Neural crest cell (in vitro differentiated cells): ENCODE measurements around the gene TSC2. TPM values are rescaled to one million over a fixed set of nuclear protein-coding genes. Genes with fewer than 3 reads are reported as not detected.

Experiments used
- DNase-seq: peaks from one replicate; pipeline ENCODE4 v3.0.0; 2021; ENCODE audit warnings: low read depth, mixed read lengths, low spot score
- H3K27ac Mint-ChIP-seq: one replicate; pipeline ENCODE4 v1.8.0; 2021; ENCODE audit warnings: mild to moderate bottlenecking, mixed read lengths; ENCODE audit not compliant: unreplicated experiment
- H3K27me3 Mint-ChIP-seq: 2 replicates; pipeline ENCODE4 v1.8.0; 2021; ENCODE audit warnings: low read depth, mild to moderate bottlenecking, mixed read lengths
- H3K36me3 Mint-ChIP-seq: 2 replicates; pipeline ENCODE4 v1.8.0; 2021; ENCODE audit warnings: low read depth, mild to moderate bottlenecking, mixed read lengths
- H3K4me1 Mint-ChIP-seq: 2 replicates; pipeline ENCODE4 v1.8.0; 2021; ENCODE audit warnings: mixed read lengths
- H3K4me3 Mint-ChIP-seq: one replicate; pipeline ENCODE4 v1.8.0; 2021; ENCODE audit warnings: mild to moderate bottlenecking, mixed read lengths
- H3K9me3 Mint-ChIP-seq: 2 replicates; pipeline ENCODE4 v1.8.0; 2021; ENCODE audit warnings: mixed read lengths
- total RNA-seq: library from RNA; stranded (reverse); gene quantifications from 2 replicates; pipeline ENCODE4 v1.2.1, GENCODE V29; 2021
- TF ChIP-seq, protein P1 (sequence below): fragments of 200-600 bp; sonication (generic); conservative IDR thresholded peaks from 2 replicates; pipeline ENCODE4 v1.5.0; 2021; ENCODE audit warnings: antibody characterized with exemption, mild to moderate bottlenecking

Gene TSC2
- total RNA-seq, 1 donor from 2014 or later: 175 TPM

DNA sequence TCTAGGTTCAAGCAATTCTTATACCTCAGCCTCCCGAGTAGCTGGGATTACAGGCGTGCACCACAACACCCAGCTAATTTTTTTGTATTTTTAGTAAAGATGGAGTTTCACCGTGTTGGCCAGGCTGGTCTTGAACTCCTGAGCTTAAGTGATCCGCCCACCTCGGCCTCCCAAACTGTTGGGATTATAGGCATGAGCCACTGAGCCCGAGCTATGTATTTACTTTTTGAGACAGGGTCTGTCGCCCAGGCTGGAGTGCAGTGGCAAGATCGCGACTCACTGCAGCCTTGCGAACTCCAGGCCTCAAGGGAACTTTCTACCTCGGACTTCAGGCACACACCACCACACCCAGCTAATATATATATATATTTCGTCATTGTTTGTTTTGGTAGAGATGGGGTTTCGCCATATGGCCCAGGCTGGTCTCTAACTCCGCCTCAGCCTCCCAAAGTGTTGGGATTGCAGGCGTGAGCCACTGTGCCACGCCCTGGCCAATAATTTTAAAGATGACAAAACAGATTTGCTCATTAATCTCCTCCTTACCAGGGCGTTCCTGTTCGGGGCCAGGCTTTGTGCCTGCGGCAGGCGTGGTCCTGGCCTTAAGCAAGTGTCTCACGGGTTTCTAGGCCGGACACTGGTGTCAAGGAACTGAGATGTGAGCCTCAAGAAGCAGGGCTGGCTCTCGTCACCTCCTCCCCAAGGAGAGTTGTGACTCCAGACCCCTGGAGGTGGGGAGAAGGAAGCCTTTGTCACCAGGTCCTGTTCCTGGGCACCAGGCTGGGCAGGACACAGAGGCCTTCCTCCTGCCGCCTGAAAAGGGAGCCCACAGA lies 32.5 kb upstream of the TSC2 start:
- Mint-ChIP-seq H3K27me3 (peaks cover 25% of the 10 kb centered on the region), H3K27ac (no peak overlapping the region), H3K36me3 (no peaks in the 10 kb centered on the region), H3K4me3 (no peak overlapping the region), H3K4me1 (peaks cover 2% of the 10 kb centered on the region), H3K9me3 (no peaks in the 10 kb centered on the region)
- TF ChIP-seq, protein P1, sequence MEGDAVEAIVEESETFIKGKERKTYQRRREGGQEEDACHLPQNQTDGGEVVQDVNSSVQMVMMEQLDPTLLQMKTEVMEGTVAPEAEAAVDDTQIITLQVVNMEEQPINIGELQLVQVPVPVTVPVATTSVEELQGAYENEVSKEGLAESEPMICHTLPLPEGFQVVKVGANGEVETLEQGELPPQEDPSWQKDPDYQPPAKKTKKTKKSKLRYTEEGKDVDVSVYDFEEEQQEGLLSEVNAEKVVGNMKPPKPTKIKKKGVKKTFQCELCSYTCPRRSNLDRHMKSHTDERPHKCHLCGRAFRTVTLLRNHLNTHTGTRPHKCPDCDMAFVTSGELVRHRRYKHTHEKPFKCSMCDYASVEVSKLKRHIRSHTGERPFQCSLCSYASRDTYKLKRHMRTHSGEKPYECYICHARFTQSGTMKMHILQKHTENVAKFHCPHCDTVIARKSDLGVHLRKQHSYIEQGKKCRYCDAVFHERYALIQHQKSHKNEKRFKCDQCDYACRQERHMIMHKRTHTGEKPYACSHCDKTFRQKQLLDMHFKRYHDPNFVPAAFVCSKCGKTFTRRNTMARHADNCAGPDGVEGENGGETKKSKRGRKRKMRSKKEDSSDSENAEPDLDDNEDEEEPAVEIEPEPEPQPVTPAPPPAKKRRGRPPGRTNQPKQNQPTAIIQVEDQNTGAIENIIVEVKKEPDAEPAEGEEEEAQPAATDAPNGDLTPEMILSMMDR: no peak
- DNase-seq: no peak

DNA sequence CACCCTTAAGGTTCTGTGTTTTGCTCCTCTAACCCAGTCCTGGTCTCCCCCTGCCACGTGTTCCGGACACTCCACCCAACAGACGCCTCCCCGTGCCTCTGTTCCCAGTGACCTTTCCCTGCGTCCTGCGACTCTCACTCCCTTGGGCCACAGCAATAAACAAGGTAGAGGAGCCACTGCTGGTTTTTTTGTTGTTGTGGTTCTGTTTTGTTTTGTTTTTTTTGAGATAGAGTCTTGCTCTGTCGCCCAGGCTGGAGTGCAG lies 31.9 kb upstream of the TSC2 start:
- Mint-ChIP-seq H3K27me3 (peaks cover 30% of the 10 kb centered on the region), H3K27ac (no peak overlapping the region), H3K4me3 (no peak overlapping the region), H3K36me3 (no peaks in the 10 kb centered on the region), H3K4me1 (peaks cover 4% of the 10 kb centered on the region), H3K9me3 (no peaks in the 10 kb centered on the region)
- DNase-seq: no peak
- TF ChIP-seq, protein P1: no peak

DNA sequence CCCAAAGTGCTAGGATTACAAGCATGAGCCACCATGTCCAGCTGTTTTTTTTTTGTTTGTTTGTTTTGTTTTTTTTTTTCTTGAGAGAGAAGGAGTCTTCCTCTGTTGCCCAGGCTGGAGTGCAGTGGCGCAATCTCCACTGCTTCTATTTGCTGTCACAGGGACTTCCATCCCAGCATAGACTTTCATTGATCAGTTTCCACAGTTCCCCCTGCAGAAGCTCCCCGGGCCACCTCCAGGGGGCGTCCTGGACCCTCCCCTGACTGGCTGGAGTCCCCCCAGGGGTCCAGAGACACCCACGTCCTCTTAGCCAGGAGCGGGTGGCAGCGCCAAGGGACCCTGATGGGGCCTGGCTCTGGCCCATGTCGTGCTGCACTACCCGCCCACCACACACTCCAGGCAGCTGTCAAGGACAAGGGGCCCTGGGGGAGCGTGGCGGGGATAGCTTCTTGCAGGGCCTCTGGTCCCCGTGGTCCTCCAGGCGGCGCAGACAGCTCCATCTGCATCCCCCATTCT lies 31.3 kb upstream of the TSC2 start:
- H3K27ac Mint-ChIP-seq: no peak overlapping the region
- H3K36me3 Mint-ChIP-seq: no peaks in the 10 kb centered on the region
- peaks cover 36% of the 10 kb centered on the region for H3K27me3 Mint-ChIP-seq
- TF ChIP-seq, protein P1: peak; percentile 54
- peak overlapping the region; percentile 31 for H3K4me3 Mint-ChIP-seq
- no peaks in the 10 kb centered on the region for H3K9me3 Mint-ChIP-seq
- peaks cover 5% of the 10 kb centered on the region for H3K4me1 Mint-ChIP-seq
- no peak for DNase-seq

DNA sequence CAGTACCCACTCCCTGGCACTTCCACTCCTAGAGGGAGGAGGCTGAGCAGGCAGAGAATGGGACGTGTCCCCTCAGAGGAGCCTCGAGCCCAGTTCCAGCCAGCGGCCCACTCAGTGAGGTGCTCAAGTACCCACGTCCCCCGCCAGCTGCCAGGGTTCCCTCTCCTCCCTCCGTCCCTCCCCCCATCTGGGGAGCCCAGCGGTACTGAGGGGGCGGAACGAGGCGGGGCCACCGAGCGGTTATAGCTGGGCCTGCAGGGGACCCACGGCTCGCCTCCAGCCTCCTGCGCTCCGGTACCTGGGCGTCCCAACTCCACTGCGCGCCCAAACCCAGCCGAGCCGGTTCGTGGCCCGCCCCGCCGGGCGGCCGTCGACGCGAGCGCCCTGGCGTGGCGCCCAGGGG lies 28.3 kb upstream of the TSC2 start, which contains the start of gene NPW:
NPW (plus strand) TSS at position 268 of the 403 bp plus-strand sequence.
- TF ChIP-seq, protein P1: no peak
- no peak for DNase-seq
- no peaks in the 10 kb centered on the region for H3K36me3 Mint-ChIP-seq
- no peak within 1 kb of the TSS for H3K27ac Mint-ChIP-seq
- H3K4me1 Mint-ChIP-seq: peaks cover 22% of the 10 kb centered on the region
- no peaks in the 10 kb centered on the region for H3K9me3 Mint-ChIP-seq
- peak within 1 kb of the TSS; percentile 71 for H3K4me3 Mint-ChIP-seq
- H3K27me3 Mint-ChIP-seq: peaks cover 58% of the 10 kb centered on the region

DNA sequence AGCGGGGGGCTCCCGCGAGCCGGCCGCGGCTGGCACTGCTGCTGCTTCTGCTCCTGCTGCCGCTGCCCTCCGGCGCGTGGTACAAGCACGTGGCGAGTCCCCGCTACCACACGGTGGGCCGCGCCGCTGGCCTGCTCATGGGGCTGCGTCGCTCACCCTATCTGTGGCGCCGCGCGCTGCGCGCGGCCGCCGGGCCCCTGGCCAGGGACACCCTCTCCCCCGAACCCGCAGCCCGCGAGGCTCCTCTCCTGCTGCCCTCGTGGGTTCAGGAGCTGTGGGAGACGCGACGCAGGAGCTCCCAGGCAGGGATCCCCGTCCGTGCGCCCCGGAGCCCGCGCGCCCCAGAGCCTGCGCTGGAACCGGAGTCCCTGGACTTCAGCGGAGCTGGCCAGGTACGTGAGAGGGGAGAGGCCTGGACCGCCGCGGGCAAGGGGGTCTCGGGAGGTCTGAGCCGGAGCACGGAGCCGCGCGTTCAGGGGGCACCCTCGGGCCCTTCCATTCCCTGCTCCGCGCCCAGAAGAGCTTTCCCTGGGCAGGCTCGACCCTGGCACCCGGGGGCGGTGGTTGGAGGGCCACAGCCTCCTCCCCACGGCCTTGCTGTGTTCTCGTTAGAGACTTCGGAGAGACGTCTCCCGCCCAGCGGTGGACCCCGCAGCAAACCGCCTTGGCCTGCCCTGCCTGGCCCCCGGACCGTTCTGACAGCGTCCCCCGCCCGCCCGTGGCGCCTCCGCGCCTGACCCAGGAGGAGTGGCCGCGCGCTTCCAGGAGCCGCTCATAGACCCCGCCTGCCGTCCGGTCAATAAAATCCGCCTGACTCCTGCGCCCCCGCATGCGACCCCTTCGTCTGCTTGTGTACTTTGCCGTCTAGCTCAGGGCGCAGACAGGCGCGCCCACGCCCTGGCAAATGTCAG lies 27.6 kb upstream of the TSC2 start:
- no peak overlapping the region for H3K27ac Mint-ChIP-seq
- TF ChIP-seq, protein P1: no peak
- DNase-seq: no peak
- no peaks in the 10 kb centered on the region for H3K9me3 Mint-ChIP-seq
- H3K36me3 Mint-ChIP-seq: no peaks in the 10 kb centered on the region
- H3K4me1 Mint-ChIP-seq: peaks cover 22% of the 10 kb centered on the region
- peaks cover 58% of the 10 kb centered on the region for H3K27me3 Mint-ChIP-seq
- peak overlapping the region; percentile 71 for H3K4me3 Mint-ChIP-seq
